Activated T-helper 1 cell treated with anti-CD3 and anti-CD28 coated beads, Interleukin-2, amount 50 U/mL, for 16 hours (primary cell): ENCODE results near the gene KIAA0825.

Source experiments
- DNase-seq, 2 donors: peaks; one replicate each; pipeline ENCODE4 v3.0.0-alpha.2; 2020; ENCODE audit warnings: low read depth in 1 of 2, low spot score in 1 of 2

KIAA0825 gene

GRCh38 chr5:94618493-94619328 is at the start of gene KIAA0825, which contains the start of gene SLF1:
Gene KIAA0825, minus strand, starts transcription at chr5:94618604. Its CDS starts 81,478 bp downstream, at chr5:94537126.
Gene SLF1, plus strand, starts transcription at chr5:94618669. Its CDS starts 10,142 bp downstream, at chr5:94628811.
- DNase-seq, result peak; percentile 68 to 77

- DNase-seq, result no peak
These were observed 49.5 kb upstream of the KIAA0825 start for GRCh38 chr5:94667937-94668336.

- no peak for DNase-seq
These were observed 42.7 kb upstream of the KIAA0825 start for GRCh38 chr5:94661086-94661485.

- DNase-seq, result no peak
These were observed 42.1 kb upstream of the KIAA0825 start for GRCh38 chr5:94660506-94660905.

GRCh38 chr5:94658272-94658671 is 39.9 kb upstream of the KIAA0825 start:
- DNase-seq, result no peak

GRCh38 chr5:94649874-94650273 is 31.5 kb upstream of the KIAA0825 start:
- no peak for DNase-seq

- DNase-seq, result no peak
These were observed 28.4 kb upstream of the KIAA0825 start for GRCh38 chr5:94646758-94647157.

- DNase-seq, result no peak
These were observed 26.6 kb upstream of the KIAA0825 start for GRCh38 chr5:94645053-94645452.

GRCh38 chr5:94640176-94640575 is 21.8 kb upstream of the KIAA0825 start:
- DNase-seq, result no peak

GRCh38 chr5:94632024-94632423 is 13.6 kb upstream of the KIAA0825 start:
- DNase-seq, result no peak

GRCh38 chr5:94627191-94627590 is 8.8 kb upstream of the KIAA0825 start:
- DNase-seq, result no peak

GRCh38 chr5:94623877-94624276 is 5.5 kb upstream of the KIAA0825 start:
- no peak for DNase-seq

- DNase-seq, result no peak
These were observed 4.6 kb upstream of the KIAA0825 start for GRCh38 chr5:94623011-94623410.

GRCh38 chr5:94621763-94622162 is 3.4 kb upstream of the KIAA0825 start:
- no peak for DNase-seq

- DNase-seq, result no peak
These were observed 1.9 kb upstream of the KIAA0825 start for GRCh38 chr5:94620256-94620655.

- peak; percentile 7 to 8 for DNase-seq
These were observed 343 bp downstream of the KIAA0825 start for GRCh38 chr5:94618029-94618492.

- no peak for DNase-seq
These were observed 2.5 kb downstream of the KIAA0825 start for GRCh38 chr5:94615862-94616261.

GRCh38 chr5:94614156-94614805 is 4.1 kb downstream of the KIAA0825 start:
- DNase-seq, result no peak

GRCh38 chr5:94613583-94613982 is 4.8 kb downstream of the KIAA0825 start:
- DNase-seq, result no peak

GRCh38 chr5:94595281-94595840 is 23.0 kb downstream of the KIAA0825 start:
- DNase-seq, result no peak

GRCh38 chr5:94577466-94578245 is 40.7 kb downstream of the KIAA0825 start:
- no peak for DNase-seq
